ENCODE data around the gene OR1K1. TPM values are rescaled to one million over a fixed set of nuclear protein-coding genes. Genes with fewer than 3 reads are reported as not detected.

Gene OR1K1
- total and polyA plus RNA-seq, 10 of the 15 experiments (the other 5 are each of a cell fraction or from before 2014, with no cell fraction given): not detected

GRCh38 chr9:122819326-122819725, 19.4 kb downstream of the OR1K1 start:
- in situ Hi-C loops (cut with MboI): loop anchor here (10.0 kb wide), 1 partner anchor 725 kb away; the partner anchor contains the start of gene TTLL11
- no peak for DNase-seq (ENCODE audit: low read depth, low spot score)
- no peak for ATAC-seq
- TF ChIP-seq BCLAF1 (IDR thresholded peaks at IDR 0.05): no peak
- no peak for TF ChIP-seq EP300 (IDR thresholded peaks at IDR 0.05; ENCODE audit: borderline replicate concordance in 1 of 2, control insufficient read depth in 1 of 2, low read depth in 2 of 2, low read length in 2 of 2)
- no peak for TF ChIP-seq RAD51 (IDR thresholded peaks at IDR 0.05)
- no peak for TF ChIP-seq RCOR1 (conservative IDR thresholded peaks at IDR 0.05; ENCODE audit: low read depth, low read length)
- TF ChIP-seq SREBF2 (IDR thresholded peaks at IDR 0.05; ENCODE audit: low read length): no peak
- no peak for TF ChIP-seq ATF2 (IDR thresholded peaks at IDR 0.05; ENCODE audit: low read length)
- TF ChIP-seq ZSCAN29 (IDR thresholded peaks at IDR 0.05): no peak
- no peak for TF ChIP-seq ZNF687 (IDR thresholded peaks at IDR 0.05)
- no peak for TF ChIP-seq SKIL (IDR thresholded peaks at IDR 0.05; ENCODE audit: low read depth, poor library complexity, severe bottlenecking)
- no peak for TF ChIP-seq MYB (IDR thresholded peaks at IDR 0.05; ENCODE audit: borderline replicate concordance, low read depth, low read length)
- no peak for TF ChIP-seq TAF1 (IDR thresholded peaks at IDR 0.05; ENCODE audit: borderline replicate concordance, low read depth, low read length)
- TF ChIP-seq TCF3 (IDR thresholded peaks at IDR 0.05; ENCODE audit: borderline replicate concordance, insufficient read depth, low read depth, low read length): no peak
- no peak for TF ChIP-seq NFIC (IDR thresholded peaks at IDR 0.05; ENCODE audit: low read depth, low read length)
- no peak for TF ChIP-seq ZNF207 (IDR thresholded peaks at IDR 0.05; ENCODE audit: borderline replicate concordance)

More at GRCh38 chr9:122819326-122819725, 19.4 kb downstream of the OR1K1 start:
- Histone ChIP-seq H3K4me1 (ENCODE audit: control insufficient read depth, insufficient read depth, low read length) (no peaks in the 10 kb centered on the region), H2AFZ (ENCODE audit: control insufficient read depth, low read depth, low read length) (no peak overlapping the region), H3K27me3 (replicated peaks in 1 of 2; ENCODE audit: control insufficient read depth in 2 of 2, insufficient read depth in 2 of 2, low read length in 1 of 2) (no peaks in the 10 kb centered on the region), H3K4me2 (ENCODE audit: control insufficient read depth, insufficient read depth) (no peak overlapping the region), H3K27ac (ENCODE audit: control insufficient read depth, insufficient read depth) (no peak overlapping the region), H3K79me2 (ENCODE audit: control insufficient read depth, insufficient read depth, low read length) (peaks cover 2% of the 10 kb centered on the region), H3K36me3 (ENCODE audit: control insufficient read depth in 2 of 2, insufficient read depth in 2 of 2, low read length in 1 of 2) (peaks cover 11 to 24% of the 10 kb centered on the region in 2 experiments), H3K9me3 (replicated peaks; ENCODE audit: control insufficient read depth, insufficient read depth, low read length) (no peaks in the 10 kb centered on the region), H3K9ac (ENCODE audit: control insufficient read depth, insufficient read depth, low read length) (no peak overlapping the region), H4K20me1 (ENCODE audit: control insufficient read depth, insufficient read depth) (no peaks in the 10 kb centered on the region), H3K4me3 (no peak overlapping the region)
- POLR2A ChIA-PET: no interaction called here
- intact Hi-C loops (cut with micrococcal nuclease; ENCODE audit: unreplicated experiment): no loop called here
- RAD21 ChIA-PET (ENCODE audit: unreplicated experiment): no interaction called here
- FAIRE-seq: no peak
- WGBS (ENCODE audit: insufficient coverage, insufficient replicate concordance, low lambda C conversion rate, missing lambda C conversion rate): 98% methylated on average over 3 of the region's 3 CpGs
- BruUV-seq (replicated peaks): no TSS peak
- CTCF ChIA-PET: interaction anchor here (0.6 to 1.5 kb wide), 6 partner anchors 8 to 1270 kb away, joined by 3 to 7 read pairs (median 3); partner anchors contain the start of gene PDCL
- SMC1A ChIA-PET (ENCODE audit: uncharacterized antibody, unreplicated experiment): interaction anchor here (1.2 kb wide), 1 partner anchor 720 kb away, joined by 3 read pairs; no protein-coding TSS in a partner anchor

Measured in GM12878 (cell line).